Endothelial cell of umbilical vein (primary cell): ENCODE measurements around the gene RRP15.

Source experiments
- CTCF ChIP-seq, 2 donors: IDR thresholded peaks; 1 replicate in 1 of 2; 2 replicates in 1 of 2; pipeline ENCODE4 v1.5.1; 2011; ENCODE audit warnings: low read length in 2 of 2, mild to moderate bottlenecking in 2 of 2, moderate library complexity in 2 of 2, control low read depth in 1 of 2, inconsistent platforms in 1 of 2, low read depth in 1 of 2; ENCODE audit not compliant: insufficient read depth in 1 of 2; ENCODE audit errors: extremely low read depth in 1 of 2
- EZH2 ChIP-seq: IDR thresholded peaks from 2 replicates; pipeline ENCODE4 v1.6.1; 2012; ENCODE audit warnings: borderline replicate concordance, low read depth, mild to moderate bottlenecking, moderate library complexity, low read length, inconsistent platforms; ENCODE audit not compliant: severe bottlenecking
- GATA2 ChIP-seq: IDR thresholded peaks from 2 replicates; pipeline ENCODE4 v1.7.0; 2011; ENCODE audit warnings: low read depth, mild to moderate bottlenecking, moderate library complexity, mixed read lengths, low read length; ENCODE audit not compliant: insufficient read length, insufficient read depth
- MAX ChIP-seq: IDR thresholded peaks from 2 replicates; pipeline ENCODE4 v1.6.1; 2011; ENCODE audit not compliant: insufficient read depth, insufficient read length
- MYC ChIP-seq: IDR thresholded peaks from one replicate; pipeline ENCODE4 v1.6.1; 2011; ENCODE audit warnings: mild to moderate bottlenecking, low read depth, low read length
- POLR2A ChIP-seq: IDR thresholded peaks from 2 replicates; pipeline ENCODE4 v1.6.1; 2012; ENCODE audit warnings: low read depth, mild to moderate bottlenecking, control low read depth, low read length

GRCh38 chr1:218347723-218348627 is 62.9 kb downstream of the RRP15 start:
- no peak for TF ChIP-seq MAX
- TF ChIP-seq CTCF (IDR thresholded peaks at IDR 0.05; ENCODE audit: extremely low read depth in 1 of 2, insufficient read depth in 1 of 2, low read depth in 1 of 2, low read length in 2 of 2): no peak
- peak; percentile 66 for TF ChIP-seq POLR2A
- no peak for TF ChIP-seq EZH2
- TF ChIP-seq GATA2: no peak
- TF ChIP-seq MYC: no peak
